ACC112 (cell line): Measurements from ENCODE around the gene TBC1D8.
"Not testable (repeated sequence)": the region's sequence is repeated elsewhere in the genome, so short reads cannot be mapped to it uniquely, and the experiment has no call there.

Experiments used
- H2AFZ ChIP-seq: fragments of 200-600 bp; sonication (generic); one replicate; pipeline ENCODE4 v1.6.0; 2017; ENCODE audit warnings: antibody characterized with exemption, low read length; ENCODE audit not compliant: unreplicated experiment
- H3K27ac ChIP-seq: fragments of 200-600 bp; sonication (generic); 2 replicates; pipeline ENCODE4 v1.5.1; 2014; ENCODE audit warnings: low read depth, mild to moderate bottlenecking, antibody characterized with exemption, low read length, moderate library complexity
- H3K27me3 ChIP-seq: fragments of 200-600 bp; sonication (generic); 2 replicates; pipeline ENCODE4 v1.6.1; 2014; ENCODE audit warnings: mild to moderate bottlenecking, antibody characterized with exemption, low read length, moderate library complexity, mixed read lengths; ENCODE audit not compliant: insufficient read depth
- H3K36me3 ChIP-seq: fragments of 200-600 bp; sonication (generic); 2 replicates; pipeline ENCODE4 v1.6.1; 2016; ENCODE audit warnings: mild to moderate bottlenecking, antibody characterized with exemption, low read length, moderate library complexity, mixed read lengths; ENCODE audit not compliant: insufficient read depth
- H3K4me1 ChIP-seq: fragments of 200-600 bp; sonication (generic); one replicate; pipeline ENCODE4 v1.6.1; 2016; ENCODE audit warnings: low read length, mixed read lengths; ENCODE audit not compliant: insufficient read depth, unreplicated experiment, control insufficient read depth
- H3K4me3 ChIP-seq: fragments of 200-600 bp; sonication (generic); 2 replicates; pipeline ENCODE4 v1.5.1; 2014; ENCODE audit warnings: mild to moderate bottlenecking, low read depth, low read length
- H3K79me2 ChIP-seq: fragments of 200-600 bp; sonication (generic); one replicate; pipeline ENCODE4 v1.6.0; 2016; ENCODE audit warnings: low read length; ENCODE audit not compliant: control insufficient read depth, unreplicated experiment, insufficient read depth

The TBC1D8 gene

DNA sequence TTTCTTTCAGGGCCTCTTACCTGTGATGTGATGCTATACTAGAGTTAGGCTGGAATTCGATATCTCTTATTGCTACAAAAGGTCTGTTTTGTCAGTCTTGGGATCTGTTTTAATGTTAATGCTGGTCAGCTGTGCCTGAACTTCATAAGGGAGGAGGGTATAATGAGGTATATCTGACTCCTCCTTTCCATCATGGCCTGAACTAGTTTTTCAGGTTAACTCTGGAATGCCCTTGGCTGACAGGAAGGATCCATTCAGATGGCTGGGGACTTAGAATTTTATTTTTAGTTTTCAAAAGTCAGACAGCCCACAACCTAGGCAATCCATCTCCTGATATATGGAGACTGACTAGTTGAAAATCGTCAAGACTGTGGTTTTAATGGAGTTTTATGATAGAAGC is 35.9 kb upstream of the TBC1D8 start:
- H3K4me1 ChIP-seq: no peaks in the 10 kb centered on the region
- H3K4me3 ChIP-seq: no peak overlapping the region
- H2AFZ ChIP-seq: no peak overlapping the region
- no peaks in the 10 kb centered on the region for H3K36me3 ChIP-seq
- H3K27ac ChIP-seq: no peak overlapping the region
- H3K27me3 ChIP-seq: no peaks in the 10 kb centered on the region
- H3K79me2 ChIP-seq: no peaks in the 10 kb centered on the region

DNA sequence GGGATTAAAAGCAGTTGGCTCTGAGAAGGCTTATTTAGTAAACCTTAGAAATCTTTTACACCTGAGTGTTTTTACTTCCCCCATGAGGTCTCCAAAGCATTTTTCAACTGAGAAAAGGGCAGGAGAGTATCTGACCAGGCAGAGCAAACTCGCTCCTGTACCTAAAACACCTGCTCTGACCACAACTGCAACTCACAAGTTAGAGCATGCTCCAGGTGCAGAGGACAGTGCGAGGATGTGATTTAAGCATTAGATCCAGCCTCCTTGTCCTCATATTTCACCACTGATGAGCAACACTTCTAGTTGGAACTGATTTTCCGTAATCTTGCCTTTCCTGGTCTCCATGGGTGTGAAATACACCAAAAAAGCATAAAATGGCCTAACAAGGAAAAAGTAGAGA is 34.5 kb upstream of the TBC1D8 start:
- H3K36me3 ChIP-seq: no peaks in the 10 kb centered on the region
- no peak overlapping the region for H3K27ac ChIP-seq
- no peaks in the 10 kb centered on the region for H3K79me2 ChIP-seq
- no peak overlapping the region for H2AFZ ChIP-seq
- H3K27me3 ChIP-seq: no peaks in the 10 kb centered on the region
- H3K4me3 ChIP-seq: no peak overlapping the region
- H3K4me1 ChIP-seq: no peaks in the 10 kb centered on the region

DNA sequence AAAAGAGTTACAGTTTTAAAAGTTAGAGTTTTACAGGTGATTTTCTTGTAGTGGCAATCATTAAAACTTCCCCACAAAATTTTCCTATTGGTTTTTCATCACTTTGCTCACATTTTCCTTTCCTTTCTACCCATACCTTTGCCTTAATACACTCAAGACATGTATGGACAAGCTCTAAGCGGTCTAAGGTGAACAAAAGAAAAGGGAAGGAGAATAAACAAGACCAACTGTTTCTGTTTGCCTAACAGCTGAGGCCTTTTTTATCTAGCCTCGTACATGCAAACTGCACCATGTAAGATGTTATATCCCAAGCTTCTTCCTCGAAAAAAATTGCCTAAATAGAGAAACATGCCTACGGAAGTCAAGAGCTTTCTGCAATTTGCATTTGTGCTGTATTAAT is 33.9 kb upstream of the TBC1D8 start:
- no peak overlapping the region for H3K27ac ChIP-seq
- H3K4me1 ChIP-seq: no peaks in the 10 kb centered on the region
- no peaks in the 10 kb centered on the region for H3K27me3 ChIP-seq
- no peak overlapping the region for H3K4me3 ChIP-seq
- H3K79me2 ChIP-seq: no peaks in the 10 kb centered on the region
- H2AFZ ChIP-seq: no peak overlapping the region
- no peaks in the 10 kb centered on the region for H3K36me3 ChIP-seq

DNA sequence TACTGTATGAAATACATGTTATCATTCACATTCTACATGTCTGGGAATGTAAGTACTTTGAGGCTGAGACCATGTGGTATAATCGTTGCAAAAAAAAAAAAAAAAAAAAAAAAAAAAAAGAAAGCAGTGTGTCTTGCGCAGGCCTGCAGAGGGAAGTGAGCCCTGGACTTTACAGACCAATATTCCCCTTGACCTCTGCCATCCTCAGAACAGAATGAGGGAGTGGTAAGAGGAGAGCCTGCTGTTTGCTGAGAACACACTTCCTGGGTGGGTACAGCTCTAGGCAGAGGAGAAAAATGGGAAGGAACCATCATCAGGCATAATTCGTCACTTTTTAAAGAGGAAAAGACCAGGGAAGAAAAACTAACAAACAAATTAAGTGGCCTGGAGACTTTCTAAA is 28.8 kb upstream of the TBC1D8 start:
- peaks cover 22% of the 10 kb centered on the region for H3K4me1 ChIP-seq
- no peaks in the 10 kb centered on the region for H3K79me2 ChIP-seq
- H3K27me3 ChIP-seq: no peaks in the 10 kb centered on the region
- no peak overlapping the region for H2AFZ ChIP-seq
- no peak overlapping the region for H3K27ac ChIP-seq
- H3K36me3 ChIP-seq: no peaks in the 10 kb centered on the region
- no peak overlapping the region for H3K4me3 ChIP-seq

DNA sequence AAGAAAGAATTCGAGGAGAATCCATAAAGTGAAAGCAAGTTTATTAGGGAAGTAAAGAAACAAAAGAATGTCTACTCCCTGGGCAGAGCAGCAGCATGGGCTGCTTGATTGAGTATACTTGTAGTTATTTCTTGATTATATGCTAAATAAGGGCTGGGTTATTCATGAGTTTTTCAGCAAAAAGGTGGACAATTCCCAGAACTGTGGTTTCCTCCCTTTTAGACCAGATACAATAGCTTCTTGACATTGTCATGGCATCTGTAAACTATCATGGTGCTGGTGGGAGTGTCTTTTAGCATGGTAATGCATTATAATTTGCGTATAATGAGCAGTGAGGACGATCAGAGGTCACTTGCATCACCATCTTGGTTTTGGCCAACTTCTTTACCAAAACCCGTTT is 25.6 kb upstream of the TBC1D8 start:
- Histone ChIP-seq H3K4me1 (peaks cover 27% of the 10 kb centered on the region), H3K79me2 (no peaks in the 10 kb centered on the region), H3K36me3 (no peaks in the 10 kb centered on the region), H3K27me3 (no peaks in the 10 kb centered on the region), H3K4me3 (peak overlapping the region; percentile 6), H2AFZ (peak overlapping the region; percentile 1), H3K27ac (no peak overlapping the region)

DNA sequence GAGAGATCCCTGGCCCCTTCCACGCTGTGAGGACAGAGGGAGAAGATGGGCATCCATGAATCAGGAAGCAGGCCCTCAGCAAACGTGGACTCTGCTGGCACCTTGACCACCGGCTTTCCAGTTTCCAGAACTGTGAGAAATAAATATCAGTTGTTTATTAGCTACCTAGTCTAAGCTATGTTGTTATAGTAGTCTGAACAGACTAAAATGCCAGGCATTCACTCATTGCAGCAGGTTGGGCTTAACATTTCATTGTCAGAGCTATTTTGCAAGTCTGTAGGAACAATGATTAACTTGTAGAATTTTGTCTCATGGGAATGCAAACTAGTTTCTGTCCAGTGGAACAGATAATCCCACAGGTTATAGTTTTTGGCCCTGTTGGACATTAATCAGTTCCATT is 24.8 kb upstream of the TBC1D8 start:
- H3K27ac ChIP-seq: peak overlapping the region; percentile 10; the same call in 1 of the 2 replicates
- H2AFZ ChIP-seq: no peak overlapping the region
- no peak overlapping the region for H3K4me3 ChIP-seq

DNA sequence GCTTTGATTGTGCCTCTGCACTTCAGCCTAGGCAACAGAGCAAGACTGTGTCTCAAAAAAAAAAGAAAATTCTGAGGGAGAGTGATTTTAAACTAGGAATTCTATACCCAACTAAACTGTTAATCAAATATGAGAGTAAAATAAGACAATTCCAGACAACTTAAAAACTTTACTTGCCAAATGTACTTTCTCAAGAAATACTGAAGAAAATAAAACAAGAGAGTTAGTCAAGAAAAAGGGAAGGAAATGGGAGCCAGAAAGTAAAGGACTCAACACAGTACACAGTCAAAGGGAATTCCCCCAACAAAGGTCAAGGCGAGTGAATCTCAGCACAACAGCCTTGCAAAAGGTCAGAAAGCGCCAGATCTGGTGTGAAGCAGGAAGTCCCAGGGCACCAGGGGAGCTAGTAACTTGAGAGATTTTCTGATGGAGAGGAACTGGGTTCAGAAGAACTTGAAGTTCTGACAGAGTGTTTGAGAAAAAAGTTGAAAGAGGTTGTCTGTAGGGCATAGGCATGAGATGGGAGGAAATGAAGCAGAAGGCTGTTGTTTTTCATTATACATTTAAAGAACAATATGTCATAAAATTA is 22.6 kb upstream of the TBC1D8 start:
- Histone ChIP-seq H3K27me3 (no peaks in the 10 kb centered on the region), H3K79me2 (no peaks in the 10 kb centered on the region), H3K4me3 (no peak overlapping the region), H3K36me3 (no peaks in the 10 kb centered on the region), H2AFZ (no peak overlapping the region), H3K27ac (no peak overlapping the region), H3K4me1 (peaks cover 27% of the 10 kb centered on the region)

More for the DNA sequence above, 24.8 kb upstream of the TBC1D8 start:
- no peaks in the 10 kb centered on the region for H3K36me3 ChIP-seq
- no peaks in the 10 kb centered on the region for H3K27me3 ChIP-seq
- H3K79me2 ChIP-seq: no peaks in the 10 kb centered on the region
- peaks cover 27% of the 10 kb centered on the region for H3K4me1 ChIP-seq

DNA sequence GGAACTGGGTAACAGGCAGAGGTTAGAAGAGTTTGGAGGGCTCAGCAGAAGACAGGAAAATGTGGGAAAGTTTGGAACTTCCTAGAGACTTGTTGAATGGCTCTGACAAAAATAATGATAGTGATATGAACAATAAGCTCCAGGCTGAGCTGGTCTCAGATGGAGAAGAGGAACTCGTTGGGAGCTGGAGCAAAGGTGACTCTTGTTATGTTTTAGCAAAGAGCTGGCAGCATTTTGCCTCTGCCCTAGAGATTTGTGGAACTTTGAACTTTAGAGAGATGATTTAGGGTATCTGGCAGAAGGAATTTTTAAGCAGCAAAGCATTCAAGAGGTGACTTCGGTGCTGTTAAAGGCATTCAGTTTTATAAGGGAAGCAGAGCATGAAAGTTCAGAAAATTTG is 18.6 kb upstream of the TBC1D8 start:
- not testable (repeated sequence) for H3K4me3 ChIP-seq, H3K27ac ChIP-seq, H3K79me2 ChIP-seq, H3K27me3 ChIP-seq, H3K36me3 ChIP-seq, H3K4me1 ChIP-seq, H2AFZ ChIP-seq

DNA sequence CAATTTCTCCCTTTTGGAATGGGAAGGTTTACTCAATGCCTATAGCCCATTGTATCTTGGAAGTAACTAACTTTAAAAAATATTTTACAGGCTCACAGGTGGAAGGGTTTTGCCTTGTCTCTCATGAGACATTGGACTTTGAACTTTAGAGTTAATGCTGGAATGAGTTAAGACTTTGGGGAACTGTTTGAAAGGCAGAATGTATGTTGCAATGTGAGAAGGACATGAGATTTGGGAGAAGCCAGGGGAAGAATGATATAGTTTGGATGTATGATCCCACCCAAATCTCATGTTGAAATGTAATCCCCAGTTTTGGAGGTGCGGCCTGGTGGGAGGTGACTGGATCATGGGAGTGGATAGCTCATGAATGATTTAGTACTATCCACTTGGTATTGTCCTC is 17.5 kb upstream of the TBC1D8 start:
- H3K79me2 ChIP-seq: no peaks in the 10 kb centered on the region
- H3K27ac ChIP-seq: no peak overlapping the region
- H3K36me3 ChIP-seq: no peaks in the 10 kb centered on the region
- H3K27me3 ChIP-seq: no peaks in the 10 kb centered on the region
- H2AFZ ChIP-seq: no peak overlapping the region
- no peak overlapping the region for H3K4me3 ChIP-seq
- no peaks in the 10 kb centered on the region for H3K4me1 ChIP-seq

DNA sequence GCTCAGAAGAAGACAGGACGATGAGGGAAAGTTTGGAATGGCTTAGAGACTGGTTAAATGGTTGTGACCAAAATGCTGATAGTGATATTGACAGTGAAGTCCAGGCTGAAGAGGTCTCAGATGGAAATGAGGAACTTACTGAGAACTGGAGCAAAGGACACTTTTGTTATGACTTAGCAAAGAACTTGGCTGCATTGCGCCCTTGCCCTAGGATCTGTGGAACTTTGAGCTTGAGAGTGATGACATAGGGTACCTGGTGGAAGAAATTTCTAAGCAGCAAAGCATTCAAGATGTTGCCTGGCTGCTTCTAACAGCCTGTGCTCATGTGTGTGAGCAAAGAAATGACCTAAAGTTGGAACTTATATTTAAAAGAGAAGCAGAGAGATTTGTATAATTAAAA is 16.4 kb upstream of the TBC1D8 start:
- not testable (repeated sequence) for H3K4me3 ChIP-seq, H3K27ac ChIP-seq, H3K79me2 ChIP-seq, H3K27me3 ChIP-seq, H3K4me1 ChIP-seq, H3K36me3 ChIP-seq, H2AFZ ChIP-seq

DNA sequence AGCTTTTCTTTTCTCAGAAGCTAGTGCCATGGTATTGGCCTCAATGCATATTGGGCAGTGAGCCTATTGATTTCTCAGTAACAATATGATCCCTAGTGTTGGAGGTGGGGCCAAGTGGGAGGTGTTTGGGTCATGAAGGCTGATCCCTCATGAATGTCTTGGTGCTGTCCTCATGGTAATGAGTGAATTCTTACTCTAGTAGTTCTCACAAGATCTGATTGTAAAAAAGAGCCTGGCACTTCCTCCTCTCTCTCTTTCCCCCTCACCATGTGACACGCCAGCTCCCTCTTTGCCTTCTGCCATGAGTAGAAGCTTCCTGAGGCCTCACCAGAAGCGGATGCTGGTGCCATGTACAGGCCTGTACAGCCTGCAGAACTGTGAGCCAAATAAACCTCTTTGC is 12.8 kb upstream of the TBC1D8 start:
- Histone ChIP-seq H3K36me3 (no peaks in the 10 kb centered on the region), H3K4me1 (peaks cover 3% of the 10 kb centered on the region), H3K79me2 (no peaks in the 10 kb centered on the region), H2AFZ (no peak overlapping the region), H3K27ac (no peak overlapping the region), H3K27me3 (no peaks in the 10 kb centered on the region), H3K4me3 (no peak overlapping the region)
